GM18909 (cell line): Measurements from ENCODE around the gene CELSR1.

Experiments
- ATAC-seq: cut with Tn5 transposase; IDR thresholded peaks from one replicate; pipeline ENCODE4 v1.9.1; 2021; ENCODE audit warnings: mild to moderate bottlenecking; ENCODE audit not compliant: unreplicated experiment, poor library complexity

The CELSR1 gene

DNA sequence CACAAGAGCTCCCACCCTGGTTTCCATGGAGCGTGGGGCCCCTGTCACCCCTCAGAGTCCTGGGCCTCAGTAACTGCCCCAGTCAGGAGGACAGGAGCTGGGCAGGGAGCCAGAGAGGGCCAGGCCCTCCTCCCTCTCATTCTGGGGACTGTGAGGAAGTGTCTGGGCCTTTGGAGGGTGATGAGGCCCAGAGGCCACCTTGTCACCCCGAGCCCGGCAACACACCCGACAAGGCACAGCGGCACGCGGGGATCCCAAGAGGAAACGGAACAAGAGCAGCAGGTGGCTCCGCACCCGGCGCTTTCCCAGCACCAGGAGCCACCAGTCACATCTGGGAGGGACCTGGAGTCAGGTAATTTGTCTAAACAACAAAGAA is 72.1 kb downstream of the CELSR1 start:
- no peak for ATAC-seq

DNA sequence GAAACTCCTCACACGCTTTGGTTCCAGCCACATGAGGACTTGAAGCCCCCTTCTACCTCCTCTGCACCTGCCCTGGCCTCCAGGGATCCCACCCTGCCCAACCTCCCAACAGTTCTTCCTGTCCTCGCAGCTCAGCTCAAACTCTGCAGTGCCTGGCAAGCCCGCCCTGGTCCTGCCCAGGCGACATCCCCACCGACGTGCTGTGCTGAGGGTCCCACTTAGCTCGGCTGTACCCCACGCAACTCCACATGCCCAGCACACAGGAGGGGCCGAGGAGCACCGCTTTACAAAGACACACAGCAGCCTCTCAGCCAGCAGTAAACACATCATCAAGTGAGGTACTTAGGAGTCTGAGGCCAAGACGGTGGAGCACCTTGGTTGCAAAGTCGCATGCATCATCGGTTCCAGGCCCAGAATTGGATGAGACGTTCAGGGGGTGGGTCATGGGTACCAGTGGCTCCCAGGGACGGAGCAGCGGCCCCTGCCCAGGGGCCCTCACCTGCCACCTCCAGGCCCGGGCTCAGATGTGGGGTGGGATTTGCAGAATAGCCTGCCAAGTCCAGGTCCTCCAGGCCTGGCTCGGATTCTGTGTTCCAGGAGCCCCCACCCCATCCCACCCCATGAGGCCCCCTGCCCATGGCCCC is 72.6 kb downstream of the CELSR1 start:
- ATAC-seq, result no peak

DNA sequence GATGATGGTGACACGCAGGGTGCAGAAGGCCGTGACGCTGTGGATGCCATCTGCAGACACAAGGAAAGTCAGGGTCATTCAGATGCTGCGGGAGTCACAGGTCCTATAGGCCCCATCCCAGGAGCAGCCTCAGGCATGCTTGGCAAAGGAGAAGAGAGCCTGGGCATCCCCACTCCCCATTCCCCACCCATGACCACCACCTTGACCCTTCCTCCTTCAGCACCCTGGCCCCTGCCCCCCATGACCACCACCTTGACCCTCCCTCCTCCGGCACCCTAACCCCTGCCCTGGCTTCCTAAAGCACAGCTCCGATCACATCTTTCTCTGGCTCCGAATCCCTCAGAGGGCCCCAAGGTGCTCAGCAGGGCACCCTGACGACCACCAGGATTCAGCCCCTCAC is 73.1 kb downstream of the CELSR1 start:
- ATAC-seq, result no peak

DNA sequence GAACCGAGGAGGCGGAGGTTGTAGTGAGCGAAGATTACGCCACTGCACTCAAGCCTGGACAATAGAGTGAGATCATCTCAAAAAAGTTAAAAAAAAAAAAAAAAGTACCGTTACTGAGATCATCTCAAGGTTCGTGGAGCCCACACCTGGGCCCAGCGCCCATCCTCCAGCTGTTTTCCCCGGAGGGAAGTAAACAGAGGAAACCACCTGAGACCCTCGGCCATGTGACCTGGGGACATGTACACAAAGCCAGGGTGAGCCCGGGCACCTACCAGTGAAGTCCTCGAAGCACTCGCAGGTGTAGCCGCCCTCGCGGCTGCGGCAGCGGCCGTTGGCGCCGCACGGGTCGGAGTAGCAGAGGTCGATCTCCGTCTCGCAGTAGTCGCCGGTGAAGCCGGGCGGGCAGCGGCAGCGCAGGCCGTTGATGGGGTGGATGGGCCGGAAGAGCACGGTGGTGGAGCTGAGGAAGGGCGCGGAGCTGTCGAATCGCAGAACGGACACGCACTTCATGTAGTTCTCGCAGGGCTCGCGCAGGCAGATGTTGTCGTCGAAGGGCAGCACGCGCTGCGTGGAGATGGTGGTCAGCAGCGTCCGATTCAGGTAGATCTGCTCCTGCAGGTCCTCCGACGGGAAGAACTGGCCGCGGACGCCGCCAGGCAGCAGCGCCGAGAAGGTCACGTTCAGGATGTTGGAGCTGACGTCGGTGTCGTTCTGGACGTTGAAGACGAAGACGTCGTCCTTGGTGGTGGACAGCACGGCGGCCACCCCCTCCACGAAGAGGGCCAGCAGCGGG is 73.8 kb downstream of the CELSR1 start:
- ATAC-seq, result no peak

DNA sequence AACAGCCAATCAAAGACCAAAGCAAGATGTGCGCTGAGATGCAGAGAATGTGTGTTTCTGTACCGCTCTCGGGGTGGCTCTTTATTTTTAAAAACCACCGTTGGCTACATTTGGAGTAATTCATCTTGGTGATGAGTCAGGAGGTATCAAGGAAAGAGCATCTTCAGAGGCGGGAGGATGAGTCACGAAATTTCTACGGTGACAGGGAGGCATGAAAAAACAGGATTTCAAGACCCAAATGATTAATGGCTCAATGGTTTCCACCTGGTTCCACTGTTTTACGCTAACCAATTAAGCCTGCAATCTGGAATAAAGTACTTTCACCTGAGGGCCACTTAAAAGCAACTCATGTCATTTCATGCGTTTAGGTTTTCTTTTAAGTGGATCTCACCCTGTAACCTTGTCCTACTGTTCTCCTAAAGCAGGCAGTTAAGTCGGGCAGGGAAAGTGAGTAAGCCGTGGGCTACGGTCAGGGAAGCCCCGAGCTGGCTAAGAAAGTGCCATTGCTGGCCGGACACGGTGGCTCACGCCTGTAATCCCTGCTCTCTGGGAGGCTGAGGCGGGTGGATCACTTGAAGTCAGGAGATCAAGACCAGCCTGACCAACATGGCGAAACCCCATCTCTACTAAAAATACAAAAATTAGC is 74.6 kb downstream of the CELSR1 start:
- no peak for ATAC-seq

DNA sequence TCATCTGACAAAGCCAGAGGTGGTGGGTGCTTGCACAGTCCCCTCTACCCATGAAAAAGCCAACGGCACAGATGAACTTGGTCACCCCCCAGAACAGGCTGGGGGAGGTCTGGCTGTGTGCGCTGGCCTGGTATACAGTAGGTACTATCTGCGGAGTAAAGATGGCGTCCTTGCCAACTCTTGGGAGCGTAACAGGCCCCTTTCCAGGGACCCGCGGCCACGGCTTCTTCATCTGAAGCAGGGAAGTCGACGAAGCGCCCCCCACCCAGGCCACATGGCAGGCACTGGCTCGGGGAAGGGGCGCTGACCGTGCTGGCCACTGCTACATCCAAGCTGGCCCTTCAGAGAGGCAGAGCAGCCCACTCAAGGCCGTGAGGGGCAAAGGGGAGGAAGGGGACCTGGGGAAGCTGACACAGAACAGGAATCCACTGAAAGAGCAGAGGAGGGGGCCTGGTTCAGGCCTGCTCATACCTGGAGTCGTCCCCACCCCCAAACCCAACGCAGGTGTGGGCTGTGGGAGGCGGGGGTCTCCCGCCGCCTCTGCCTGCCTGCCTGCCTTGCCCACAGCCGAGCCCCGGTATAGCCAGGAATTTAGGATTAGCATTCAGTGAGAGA is 75.7 kb downstream of the CELSR1 start:
- no peak for ATAC-seq

DNA sequence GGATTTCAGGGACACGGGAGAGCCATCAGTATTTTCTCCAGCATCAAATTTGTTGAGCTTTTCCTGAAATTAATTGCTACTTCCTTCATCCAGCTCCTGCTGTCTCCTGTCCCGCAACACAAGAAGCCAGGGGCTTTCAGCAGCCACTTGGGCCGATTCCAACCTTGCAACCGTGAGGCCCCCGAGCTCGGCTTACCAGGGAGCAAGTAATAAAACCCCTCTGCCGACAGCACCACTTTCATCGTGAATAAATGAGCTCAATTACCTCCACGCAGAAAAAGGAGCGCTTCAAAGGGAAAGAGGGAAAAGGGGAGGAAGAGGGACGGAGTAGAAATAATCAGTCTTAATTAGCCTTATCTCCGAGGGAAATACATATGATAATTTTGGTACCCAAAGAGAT is 76.6 kb downstream of the CELSR1 start:
- no peak for ATAC-seq

DNA sequence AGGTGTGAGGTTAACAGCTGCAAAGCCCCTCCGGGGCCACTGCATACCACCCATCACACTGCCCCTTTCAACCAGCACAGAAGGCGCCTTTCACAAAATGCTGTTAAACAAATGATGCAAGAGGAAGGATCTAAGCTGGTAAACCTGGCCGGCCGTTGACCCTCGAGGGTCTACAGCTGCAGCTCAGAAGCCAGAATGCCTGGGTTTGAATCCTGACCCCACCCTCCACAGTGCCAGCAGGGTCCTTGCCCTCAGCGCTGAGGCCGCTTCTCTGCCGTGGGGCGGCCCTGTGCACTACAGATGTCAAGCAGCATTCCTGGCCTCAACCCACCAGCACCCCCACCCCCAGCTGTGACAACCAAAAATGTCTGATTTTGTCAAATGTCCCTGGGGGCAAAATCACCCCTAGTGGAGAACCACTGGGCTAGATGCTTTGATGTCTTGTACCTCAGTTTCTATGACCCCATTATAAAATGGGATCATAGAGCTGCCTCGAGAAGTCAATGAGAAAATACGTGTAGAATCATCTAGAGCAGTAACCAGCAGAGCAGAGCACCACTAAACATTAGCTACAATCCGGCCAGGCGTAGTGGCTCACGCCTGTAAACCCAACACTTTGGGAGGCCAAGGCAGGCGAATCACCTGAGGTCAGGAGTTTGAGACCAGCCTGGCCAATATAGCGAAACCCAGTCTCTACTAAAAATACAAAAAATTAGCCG is 77.9 kb downstream of the CELSR1 start:
- ATAC-seq, result no peak

DNA sequence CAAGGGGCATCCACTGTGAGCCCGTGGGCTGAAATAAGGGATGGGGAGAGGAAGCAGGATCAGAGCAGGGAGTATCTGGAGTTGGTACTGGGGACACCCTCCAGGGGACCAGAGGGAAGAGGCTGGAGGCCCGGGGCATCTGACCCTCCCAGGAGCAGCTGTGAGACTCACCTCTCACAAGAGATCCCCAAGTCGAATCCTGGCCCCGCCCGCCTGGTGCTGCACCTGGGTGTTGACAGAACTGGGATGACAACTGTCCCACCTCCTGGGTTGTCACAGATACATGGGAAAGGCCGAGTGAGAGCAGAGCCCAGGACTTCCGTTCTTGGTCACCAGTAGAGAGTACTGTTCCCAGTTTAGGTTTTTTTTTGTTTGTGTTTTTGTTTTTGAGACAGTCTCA is 78.9 kb downstream of the CELSR1 start:
- ATAC-seq, result no peak

DNA sequence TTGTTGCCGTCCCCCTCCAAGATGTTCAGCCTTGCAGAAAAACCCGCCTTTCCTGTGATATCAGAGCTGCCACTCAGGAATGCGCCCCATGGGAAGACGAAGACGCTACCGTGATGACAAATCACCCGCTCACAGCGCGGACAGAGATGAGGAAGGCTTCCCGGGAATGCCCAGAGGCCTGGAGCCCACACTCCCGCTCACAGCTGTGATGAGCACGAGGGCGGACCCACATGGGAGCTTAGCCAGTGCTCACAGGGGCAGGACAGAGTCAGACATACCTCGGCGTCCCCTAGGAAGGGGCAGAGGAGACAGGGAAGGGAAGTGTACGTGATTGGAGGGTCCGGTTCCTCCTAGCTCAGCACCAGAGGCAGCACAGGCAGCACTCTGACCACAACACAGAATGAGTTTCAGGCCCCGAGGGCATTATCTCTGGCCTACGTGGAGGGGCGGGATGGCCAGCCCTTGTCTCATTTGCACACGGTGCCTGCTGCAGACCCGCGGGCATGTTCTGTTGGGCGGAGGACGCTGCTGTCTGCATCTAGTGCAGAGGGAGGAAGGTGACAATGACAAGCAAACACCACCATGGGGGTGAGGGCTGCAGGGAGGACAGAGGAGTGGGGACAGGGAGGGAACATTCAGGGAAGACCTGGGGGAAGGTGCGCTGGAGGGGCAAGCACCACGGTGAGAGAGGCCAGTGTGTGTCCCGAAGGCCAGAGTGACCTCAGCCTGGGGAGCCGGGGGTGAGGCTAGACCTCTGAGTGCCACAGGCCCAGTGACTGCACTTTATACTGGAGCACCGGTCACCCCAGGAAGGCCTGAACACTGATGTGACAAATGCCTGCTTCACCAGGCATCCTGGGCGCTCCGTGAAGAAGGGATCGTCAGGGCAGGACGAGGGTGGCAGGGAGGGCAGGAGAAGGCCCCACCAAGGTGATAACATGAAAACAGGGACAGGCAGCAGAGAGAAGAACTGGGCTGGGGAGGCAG is 79.6 kb downstream of the CELSR1 start:
- ATAC-seq, result no peak

DNA sequence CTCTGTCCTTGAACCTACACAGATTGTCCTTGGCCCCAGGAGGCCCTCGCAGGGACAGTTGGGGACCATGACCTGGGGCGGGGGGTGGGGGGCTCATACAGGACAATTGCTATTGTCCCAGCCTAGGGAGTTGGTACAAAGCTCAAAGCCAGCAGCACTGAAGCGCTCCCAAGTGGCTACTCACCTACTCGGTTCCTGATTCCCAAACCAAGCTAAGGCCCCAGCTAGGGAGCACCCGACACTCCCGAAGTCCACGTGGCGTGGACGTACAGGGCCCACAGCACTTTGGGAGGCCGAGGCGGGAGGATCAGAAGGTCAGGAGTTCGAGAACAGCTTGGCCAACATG is 80.6 kb downstream of the CELSR1 start:
- ATAC-seq, result no peak

DNA sequence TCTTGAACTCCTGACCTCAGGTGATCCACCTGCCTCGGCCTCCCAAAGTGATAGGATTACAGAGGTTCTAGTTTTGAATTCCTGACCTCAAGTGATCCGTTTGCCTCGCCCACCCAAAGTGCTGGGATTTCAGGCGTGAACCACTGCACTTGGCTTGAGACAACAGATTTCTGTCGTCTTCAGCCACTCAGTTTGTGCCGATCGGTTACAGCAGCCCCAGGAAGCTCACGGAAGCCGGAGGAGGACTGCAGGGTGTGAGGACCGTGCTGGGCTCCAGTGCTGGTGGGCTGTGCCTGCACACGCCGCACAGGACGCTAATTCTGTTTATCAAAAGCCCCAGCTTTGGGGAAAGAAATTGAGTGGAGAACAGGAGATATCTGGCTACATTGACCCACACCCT is 82.0 kb downstream of the CELSR1 start:
- ATAC-seq, result no peak

DNA sequence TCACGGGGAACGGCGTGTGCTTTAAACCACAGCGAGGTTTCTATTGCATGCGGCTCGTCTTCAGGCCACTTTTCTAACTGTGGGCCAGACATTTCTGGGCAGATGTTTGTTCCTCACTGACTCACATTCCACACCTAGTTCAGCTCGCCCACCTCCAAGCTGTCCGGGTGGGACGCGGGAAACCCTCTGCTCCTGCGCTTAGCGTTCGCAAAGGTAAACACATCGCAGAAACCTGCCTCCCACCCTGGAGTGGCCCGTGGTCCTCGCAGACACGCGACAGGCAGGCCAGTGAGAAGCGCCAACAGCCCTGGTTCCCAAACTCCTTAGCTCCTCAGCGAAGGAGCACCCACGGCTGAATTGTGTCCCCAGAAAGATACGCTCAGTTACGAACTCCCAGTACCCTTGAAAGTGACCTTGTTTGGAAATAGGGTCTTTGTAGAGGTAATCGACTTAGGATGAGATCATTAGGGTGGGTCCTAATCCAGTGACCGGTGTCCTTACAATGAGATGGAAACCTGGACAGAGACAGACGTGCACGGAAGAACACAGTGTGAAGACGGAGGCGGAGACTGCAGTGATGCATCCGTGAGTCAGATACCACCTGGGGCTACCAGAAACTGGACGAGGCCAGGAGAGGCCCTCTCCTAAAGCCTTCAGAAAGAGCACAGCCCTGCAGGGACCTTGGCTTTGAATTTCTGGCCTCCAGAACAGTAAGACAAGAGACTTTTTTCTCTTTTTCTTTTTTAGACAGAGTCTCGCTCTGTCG is 82.7 kb downstream of the CELSR1 start:
- no peak for ATAC-seq

DNA sequence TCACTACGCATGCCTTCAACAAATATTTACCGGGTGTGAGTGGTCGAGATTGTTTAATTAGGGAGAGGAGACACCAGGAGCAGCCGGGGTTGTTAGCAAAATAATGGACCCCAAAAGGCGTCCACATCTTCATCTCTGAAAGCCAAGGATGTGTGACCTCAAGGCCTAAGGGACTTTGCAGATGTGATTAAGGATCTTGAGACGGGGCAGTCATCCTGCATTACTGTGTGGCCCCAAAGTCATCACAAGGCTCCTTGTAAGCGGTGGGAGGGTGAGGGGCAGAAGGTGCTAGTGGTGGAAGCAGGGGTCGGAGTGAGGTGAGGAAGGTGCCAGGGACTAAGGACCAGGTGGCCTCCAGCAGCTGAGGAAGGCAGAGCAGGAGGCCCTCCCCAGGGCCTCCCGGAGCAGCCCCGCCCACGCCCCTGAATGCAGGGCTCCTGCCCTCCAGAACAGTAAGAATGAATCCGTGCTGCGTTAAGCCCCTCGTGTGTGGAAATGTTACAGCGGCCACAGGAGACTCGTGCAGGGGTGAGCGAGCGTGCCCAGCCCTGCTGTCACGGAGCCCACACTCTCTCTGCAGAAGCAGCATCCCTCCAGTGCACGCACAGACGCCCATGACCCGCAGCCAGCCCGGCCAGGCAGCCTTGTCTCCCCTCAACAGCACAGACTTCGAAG is 83.5 kb downstream of the CELSR1 start:
- no peak for ATAC-seq

DNA sequence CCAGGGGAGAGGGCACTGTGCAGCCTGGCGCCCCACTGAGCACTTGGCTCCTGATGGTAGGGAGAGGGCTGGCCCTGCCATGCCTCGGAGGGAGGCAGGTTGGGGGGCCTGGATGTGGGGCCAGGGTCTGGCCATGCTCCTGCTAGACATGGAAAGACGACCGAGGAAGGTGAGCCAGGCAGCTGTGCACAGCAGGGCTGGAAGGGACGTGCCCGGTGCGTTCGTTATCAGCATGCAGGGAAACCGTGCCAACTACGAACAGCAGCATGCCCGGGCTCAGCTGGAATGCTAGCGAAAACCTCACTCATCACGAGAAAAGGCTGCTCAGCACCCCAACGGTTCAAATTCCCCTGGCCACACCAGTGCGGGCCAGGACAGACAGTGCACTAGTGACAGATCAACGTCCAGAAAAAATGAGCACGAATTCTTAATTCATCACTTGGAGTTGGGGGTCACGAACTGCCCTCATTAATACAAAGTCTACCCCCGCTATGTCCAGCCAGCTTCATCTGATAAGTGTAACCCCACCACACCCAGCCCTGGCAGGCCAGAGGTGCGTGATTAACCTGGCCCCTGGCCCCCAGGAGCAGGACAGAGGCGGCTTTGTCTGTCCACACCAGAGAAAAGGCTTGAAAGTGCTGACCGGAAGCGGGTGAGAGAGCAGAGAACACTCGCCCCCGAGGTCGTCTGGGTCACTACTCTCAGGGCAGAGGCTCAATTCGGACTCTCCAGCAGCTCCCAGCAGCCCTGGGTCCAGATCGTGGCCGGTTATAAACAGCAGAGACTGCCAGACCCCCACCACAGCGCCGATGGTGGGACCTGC is 84.2 kb downstream of the CELSR1 start:
- no peak for ATAC-seq

DNA sequence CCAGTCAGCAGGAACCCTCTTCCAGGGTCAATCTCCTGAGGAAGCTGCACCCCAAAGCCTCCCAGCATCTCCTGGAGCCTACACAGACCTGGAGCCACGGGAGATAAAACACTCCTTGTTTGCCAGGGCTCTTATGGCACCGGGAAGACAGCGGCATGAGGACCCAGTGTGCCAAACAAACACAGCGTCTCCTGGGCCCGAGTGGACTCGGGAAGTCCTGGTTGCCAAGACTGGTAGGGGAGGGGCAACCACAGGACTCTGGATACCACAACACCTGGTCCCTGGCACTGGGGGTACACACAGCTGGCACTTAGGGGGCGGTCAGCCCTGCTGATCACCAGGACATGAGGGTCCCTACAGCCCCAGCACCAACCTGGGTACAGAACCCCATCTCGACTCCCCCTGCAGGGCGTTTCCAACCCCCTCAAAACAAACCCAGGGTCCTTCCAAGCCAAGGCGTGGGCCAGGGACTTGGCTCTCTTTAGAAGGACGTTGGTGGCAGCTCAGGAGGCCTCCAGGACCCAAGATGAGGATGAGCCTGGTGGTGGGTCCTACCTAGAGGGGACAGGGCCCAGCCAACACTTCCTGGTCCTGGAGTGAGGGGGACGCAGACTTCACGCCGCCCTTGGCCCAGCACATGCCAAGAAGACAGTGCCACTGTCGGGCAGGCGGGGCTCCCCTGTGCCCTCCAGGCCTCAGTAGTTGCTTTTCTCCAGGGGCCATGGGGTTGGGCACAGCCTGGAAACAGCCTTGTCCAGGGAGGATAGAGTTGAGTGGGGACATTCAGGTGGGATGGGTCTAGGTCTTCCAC is 85.0 kb downstream of the CELSR1 start:
- no peak for ATAC-seq

DNA sequence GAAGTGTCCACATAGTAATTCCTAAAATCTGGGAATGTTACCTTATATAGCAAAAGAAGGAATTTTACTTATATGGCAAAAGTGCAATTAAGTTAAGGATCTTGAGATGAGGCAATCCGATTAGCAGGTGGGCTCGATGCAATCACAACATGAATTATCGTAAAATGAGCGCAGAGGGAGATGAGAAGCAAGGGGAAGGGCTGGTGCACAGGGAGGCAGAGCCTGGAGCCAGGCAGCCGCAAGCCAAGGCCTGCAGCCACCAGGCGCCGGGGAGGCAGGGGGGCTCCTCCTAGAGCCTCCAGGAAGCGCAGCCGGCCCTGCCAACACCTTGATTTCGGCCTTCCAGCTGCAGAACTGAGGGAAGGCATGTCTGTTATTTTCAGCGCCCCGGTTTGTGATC is 85.7 kb downstream of the CELSR1 start:
- ATAC-seq, result no peak
